NCI-H226 (cell line): ENCODE measurements around the gene KRT31.
"Not testable (repeated sequence)": the region's sequence is repeated elsewhere in the genome, so short reads cannot be mapped to it uniquely, and the experiment has no call there.

Source experiments
- DNase-seq: peaks from one replicate; pipeline ENCODE4 v3.0.0-alpha.2; 2015

The KRT31 gene

DNA sequence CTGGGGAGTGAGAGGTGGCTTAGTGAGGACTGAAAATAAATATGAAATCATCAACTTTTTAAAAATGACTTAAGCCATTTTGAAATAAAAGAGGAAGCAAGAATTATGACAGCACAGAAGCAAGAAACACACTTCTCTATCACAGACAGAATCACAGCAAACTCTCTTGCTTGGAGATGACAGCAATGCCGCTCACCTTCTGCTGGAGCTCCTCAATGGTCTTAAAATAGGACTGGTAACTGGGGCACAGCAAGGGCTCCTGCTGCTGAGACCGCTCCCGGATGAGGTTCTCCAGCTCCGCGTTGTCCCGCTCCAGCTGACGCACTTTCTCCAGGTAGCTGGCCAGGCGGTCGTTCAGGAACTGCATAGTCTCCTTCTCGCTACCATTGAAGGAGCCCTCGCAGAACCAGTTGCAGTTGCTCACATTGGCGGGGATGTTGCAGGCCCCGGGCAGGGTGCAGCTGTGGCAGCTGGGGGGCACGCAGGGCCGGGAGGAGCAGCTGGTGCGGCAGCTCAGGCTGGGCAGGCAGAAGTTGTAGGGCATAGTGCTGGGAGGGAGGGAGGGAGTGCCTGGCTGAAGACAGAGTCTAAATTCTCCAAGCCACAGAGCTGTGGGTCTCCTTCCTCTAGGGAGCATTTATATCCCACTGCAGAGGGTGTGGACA, at the start of gene KRT31:
KRT31 (minus strand) TSS at position 613 of the 665 bp plus-strand sequence; CDS start at position 544, 69 bp downstream.
- DNase-seq: no peak

DNA sequence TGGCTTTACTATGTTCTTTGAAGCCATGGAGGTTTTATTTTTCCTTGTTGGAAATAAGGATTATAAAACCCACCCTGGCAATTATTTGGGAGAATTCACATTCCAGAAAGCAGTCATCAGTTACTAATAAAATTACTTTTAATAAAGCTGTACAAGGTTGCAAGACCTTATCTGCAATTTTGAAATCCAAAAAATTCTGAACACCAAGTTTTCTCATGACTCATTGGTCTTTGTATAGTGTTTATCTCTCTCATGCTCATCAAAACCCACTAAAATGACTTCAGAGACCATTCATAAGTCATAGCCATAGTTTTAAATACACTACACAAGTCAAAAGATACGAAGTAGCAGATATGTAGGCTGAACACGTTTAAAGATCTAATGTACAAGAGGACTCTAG, 49.4 kb upstream of the KRT31 start:
- peak; percentile 91 for DNase-seq

GRCh38 chr17:41444640-41445039, 47.2 kb upstream of the KRT31 start:
- no peak for DNase-seq

- DNase-seq: no peak
These were observed 46.8 kb upstream of the KRT31 start for GRCh38 chr17:41444186-41444585.

- peak; percentile 26 for DNase-seq
These were observed 45.3 kb upstream of the KRT31 start for GRCh38 chr17:41442739-41443138.

- no peak for DNase-seq
These were observed 43.2 kb upstream of the KRT31 start, which contains the start of gene KRT38 for GRCh38 chr17:41440531-41441033. Gene KRT38, minus strand, starts transcription at chr17:41440983. Its CDS starts 62 bp downstream, at chr17:41440921.

GRCh38 chr17:41439375-41439774, 42.0 kb upstream of the KRT31 start:
- DNase-seq: peak; percentile 60

- no peak for DNase-seq
These were observed 40.4 kb upstream of the KRT31 start for GRCh38 chr17:41437769-41438168.

DNA sequence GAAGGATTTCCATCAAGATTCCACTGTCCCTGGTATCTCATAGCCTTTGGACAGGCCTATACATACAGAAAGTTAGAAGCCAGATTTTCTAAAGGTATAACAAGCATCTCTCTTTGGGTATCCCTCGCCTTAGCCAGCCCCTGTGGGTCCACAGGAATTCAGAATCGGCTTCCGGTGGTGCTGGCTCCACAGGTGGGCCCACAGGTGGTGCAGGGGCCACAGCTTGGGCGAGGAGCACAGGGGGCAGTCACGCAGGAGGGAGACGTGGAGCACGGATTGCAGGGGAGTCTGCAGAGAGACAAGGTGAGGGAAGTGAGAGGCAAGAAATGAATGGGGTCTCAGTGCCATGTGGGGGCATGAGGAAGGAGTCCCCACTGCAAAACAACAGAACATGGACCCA, 39.8 kb upstream of the KRT31 start:
- no peak for DNase-seq

DNA sequence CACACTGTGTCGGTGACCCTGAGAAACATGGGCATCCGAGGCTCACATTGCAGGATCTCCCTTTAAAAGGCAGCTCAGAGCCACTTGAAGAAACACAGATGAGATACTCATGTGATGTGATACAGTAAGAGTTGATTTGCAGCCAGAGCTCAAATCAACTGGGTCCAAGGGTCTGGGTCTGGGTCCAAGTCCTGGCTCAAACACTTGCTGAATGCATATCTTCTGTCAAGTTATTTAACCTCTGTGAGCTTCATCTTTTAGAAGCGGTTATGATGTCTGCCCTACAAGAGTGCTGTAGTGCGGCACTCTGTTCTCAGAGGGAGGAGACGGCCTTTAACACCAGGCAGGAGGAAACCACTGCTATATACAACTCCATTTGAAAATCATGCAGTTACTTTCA, 37.0 kb upstream of the KRT31 start:
- DNase-seq: no peak

- no peak for DNase-seq
These were observed 36.6 kb upstream of the KRT31 start for GRCh38 chr17:41434005-41434404.

GRCh38 chr17:41433586-41433985, 36.2 kb upstream of the KRT31 start:
- DNase-seq: no peak

- not testable (repeated sequence) for DNase-seq
These were observed 33.0 kb upstream of the KRT31 start for GRCh38 chr17:41430376-41430775.

- no peak for DNase-seq
These were observed 32.3 kb upstream of the KRT31 start for GRCh38 chr17:41429667-41430066.

DNA sequence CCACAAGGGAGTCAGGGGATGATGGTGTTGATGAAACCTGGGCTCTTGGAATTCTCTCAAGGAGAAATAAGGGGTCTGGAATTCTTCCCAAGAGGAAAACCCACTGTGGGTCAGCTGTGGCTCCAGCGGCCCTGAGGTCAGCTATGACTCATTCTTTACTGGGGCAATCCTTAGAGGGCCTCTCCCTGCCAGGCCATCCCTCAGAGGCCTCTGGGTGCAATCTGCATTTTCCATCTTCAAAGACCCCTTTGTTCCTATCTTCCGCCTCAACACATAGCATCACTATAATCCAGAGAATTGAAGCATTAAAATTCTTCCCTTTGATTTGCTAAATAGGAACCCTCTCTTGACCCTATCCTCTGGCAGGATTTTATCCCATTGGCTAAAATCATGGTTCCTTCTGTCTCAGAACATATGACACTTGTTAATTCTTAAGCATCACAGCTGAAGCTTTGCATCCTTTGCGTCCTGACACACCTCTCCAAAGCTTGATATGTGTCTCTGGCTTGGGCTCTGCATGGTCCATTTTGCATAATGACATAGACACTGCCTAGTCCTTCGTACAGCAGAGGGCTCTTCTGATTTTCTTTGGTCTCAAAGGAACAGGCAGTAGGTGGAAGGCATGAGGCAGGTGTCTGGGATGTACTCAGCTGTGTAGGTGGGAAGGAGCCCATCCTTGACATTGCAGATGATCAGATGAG, 31.3 kb upstream of the KRT31 start:
- DNase-seq: peak; percentile 32

DNA sequence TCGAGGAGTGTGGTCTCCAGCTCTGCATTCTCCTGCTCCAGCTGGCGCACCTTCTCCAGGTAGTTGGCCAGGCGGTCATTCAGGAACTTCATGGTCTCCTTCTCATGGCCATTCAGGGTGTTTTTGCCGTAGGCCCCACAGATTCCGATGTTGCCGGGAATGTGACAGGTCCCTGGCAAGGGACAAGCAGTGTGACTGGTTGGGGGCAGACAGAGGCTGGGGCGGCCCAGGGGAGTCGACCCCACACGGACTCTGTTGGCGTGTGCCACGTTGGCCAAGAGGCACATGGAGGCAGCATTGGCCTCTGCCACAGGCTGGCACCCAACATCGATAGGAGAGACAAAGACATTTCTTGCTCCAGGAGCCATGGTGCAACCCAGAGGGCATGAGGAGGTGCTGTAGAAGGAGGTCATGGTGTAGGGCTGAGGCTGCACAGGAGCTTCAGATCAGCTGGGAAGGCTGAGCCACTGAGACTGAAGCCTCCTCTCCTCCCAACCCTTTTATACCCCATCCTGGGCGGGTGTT, 26.8 kb upstream of the KRT31 start, which contains the start of gene KRT37:
KRT37 (minus strand) TSS at position 475 of the 525 bp plus-strand sequence; CDS start at position 413, 62 bp downstream.
- DNase-seq: no peak

GRCh38 chr17:41422586-41422985, 25.2 kb upstream of the KRT31 start:
- not testable (repeated sequence) for DNase-seq

- no peak for DNase-seq
These were observed 24.2 kb upstream of the KRT31 start for GRCh38 chr17:41421617-41422016.

GRCh38 chr17:41421116-41421515, 23.7 kb upstream of the KRT31 start:
- peak; percentile 51 for DNase-seq

DNA sequence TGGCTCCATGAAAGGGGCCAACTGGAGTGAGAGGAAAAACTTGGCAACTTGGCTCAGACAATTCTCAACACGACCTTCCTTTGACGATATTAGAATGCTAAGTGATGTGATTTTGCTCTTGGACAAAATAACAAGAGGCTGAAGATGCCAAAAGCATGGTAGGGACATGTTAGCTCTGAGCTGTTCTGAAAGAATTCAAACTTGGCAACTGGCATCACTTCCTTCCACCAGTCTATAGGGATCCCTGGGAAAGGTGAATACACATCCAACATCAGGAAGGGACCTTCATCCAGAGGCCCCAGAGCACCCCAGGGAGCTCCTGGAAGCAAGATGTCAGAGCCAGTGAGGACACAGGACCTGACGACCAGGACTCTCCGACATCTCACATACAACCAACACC, 22.7 kb upstream of the KRT31 start:
- peak; percentile 51 for DNase-seq

GRCh38 chr17:41419716-41420115, 22.3 kb upstream of the KRT31 start:
- no peak for DNase-seq

- no peak for DNase-seq
These were observed 20.9 kb upstream of the KRT31 start for GRCh38 chr17:41418116-41418860.

DNA sequence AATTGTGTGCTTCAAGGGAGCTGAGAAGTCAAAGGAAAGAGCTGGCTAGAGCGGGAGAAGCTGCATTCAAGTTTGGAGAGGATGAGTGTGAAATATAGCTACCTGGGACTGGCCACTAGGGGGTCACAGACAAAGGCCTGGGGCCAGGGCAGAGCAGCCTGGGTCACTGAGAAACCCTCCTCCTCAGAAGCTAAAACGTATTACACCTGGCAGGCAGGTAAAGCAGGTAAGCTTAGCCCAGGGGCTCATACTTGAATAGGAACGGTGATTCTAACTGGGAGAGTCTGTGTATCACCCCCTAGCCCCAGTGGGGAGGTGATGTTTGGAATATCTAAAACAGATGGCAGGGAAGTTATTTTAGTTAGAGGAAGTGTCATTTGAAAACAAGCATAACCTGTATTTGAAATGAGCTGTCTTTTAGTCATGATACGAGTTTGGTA, 20.2 kb upstream of the KRT31 start:
- no peak for DNase-seq
